ENCODE measurements around the gene FKBP11. TPM values are rescaled to one million over a fixed set of nuclear protein-coding genes. Genes with fewer than 3 reads are reported as not detected.

The FKBP11 gene
- total RNA-seq, 1 experiment from 2014 or later, result 25.5 TPM

DNA sequence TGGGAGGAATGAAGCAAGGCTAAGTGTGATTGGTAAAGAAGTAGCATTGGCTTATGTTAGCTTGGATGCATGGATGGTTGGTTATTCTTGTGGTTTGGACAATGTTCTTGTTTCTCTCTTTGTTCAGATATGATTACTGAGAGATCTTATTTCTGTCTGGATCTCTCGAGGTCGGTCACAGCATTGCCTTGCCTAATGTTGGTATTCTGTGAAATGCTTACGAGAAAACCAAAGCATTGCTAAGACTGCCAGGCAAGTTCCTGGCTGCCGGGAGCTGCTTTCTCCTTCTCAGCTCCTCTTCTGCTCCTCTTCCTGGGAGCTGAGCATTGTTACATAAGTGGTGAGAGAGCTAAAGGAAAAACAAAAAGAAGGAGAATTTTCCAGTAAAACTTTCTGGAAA lies 52.2 kb downstream of the FKBP11 start:
- Histone ChIP-seq H3K4me1 (replicated peaks; ENCODE audit: insufficient read depth) (no peaks in the 10 kb centered on the region), H3K36me3 (ENCODE audit: low read depth) (no peaks in the 10 kb centered on the region), H3K79me2 (ENCODE audit: low read depth) (no peaks in the 10 kb centered on the region), H3K27ac (no peak overlapping the region), H4K20me1 (ENCODE audit: insufficient read depth) (no peaks in the 10 kb centered on the region), H3K9me2 (ENCODE audit: insufficient read depth) (no peaks in the 10 kb centered on the region), H3K4me2 (no peak overlapping the region), H2AFZ (no peak overlapping the region), H3K27me3 (ENCODE audit: insufficient read depth, low read depth) (no peaks in the 10 kb centered on the region), H3K4me3 (no peak overlapping the region), H3K9me3 (ENCODE audit: insufficient read depth, low read depth) (no peaks in the 10 kb centered on the region), H3F3A (ENCODE audit: insufficient read depth, low read depth) (no peaks in the 10 kb centered on the region)
- DNase-seq, result no peak
- POLR2A ChIA-PET (ENCODE audit: unreplicated experiment), result no interaction called here
- intact Hi-C loops (cut with micrococcal nuclease; ENCODE audit: unreplicated experiment), result no loop called here
- CTCF ChIA-PET, result interaction anchor here (0.6 kb wide), 1 partner anchor 347 kb away, joined by 5 read pairs; no protein-coding TSS in a partner anchor
- no peak for TF ChIP-seq EZH2 (IDR thresholded peaks at IDR 0.05; ENCODE audit: low read depth)
- TF ChIP-seq, protein P1, sequence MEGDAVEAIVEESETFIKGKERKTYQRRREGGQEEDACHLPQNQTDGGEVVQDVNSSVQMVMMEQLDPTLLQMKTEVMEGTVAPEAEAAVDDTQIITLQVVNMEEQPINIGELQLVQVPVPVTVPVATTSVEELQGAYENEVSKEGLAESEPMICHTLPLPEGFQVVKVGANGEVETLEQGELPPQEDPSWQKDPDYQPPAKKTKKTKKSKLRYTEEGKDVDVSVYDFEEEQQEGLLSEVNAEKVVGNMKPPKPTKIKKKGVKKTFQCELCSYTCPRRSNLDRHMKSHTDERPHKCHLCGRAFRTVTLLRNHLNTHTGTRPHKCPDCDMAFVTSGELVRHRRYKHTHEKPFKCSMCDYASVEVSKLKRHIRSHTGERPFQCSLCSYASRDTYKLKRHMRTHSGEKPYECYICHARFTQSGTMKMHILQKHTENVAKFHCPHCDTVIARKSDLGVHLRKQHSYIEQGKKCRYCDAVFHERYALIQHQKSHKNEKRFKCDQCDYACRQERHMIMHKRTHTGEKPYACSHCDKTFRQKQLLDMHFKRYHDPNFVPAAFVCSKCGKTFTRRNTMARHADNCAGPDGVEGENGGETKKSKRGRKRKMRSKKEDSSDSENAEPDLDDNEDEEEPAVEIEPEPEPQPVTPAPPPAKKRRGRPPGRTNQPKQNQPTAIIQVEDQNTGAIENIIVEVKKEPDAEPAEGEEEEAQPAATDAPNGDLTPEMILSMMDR (conservative IDR thresholded peaks at IDR 0.05), result no peak
- no TSS peak for BruUV-seq (replicated peaks)

Other genes starting within 250 kb of the FKBP11 start
- 21.8 and 28.2 TPM in 2 replicates for gene KANSL2, start 243.3 kb downstream of the FKBP11 start, total RNA-seq (2021)
- gene CCNT1, start 208.8 kb downstream of the FKBP11 start, total RNA-seq (2021), result 20.3 and 50.8 TPM in 2 replicates
- 48.3 and 61.9 TPM in 2 replicates for gene ADCY6, start 136.4 kb downstream of the FKBP11 start, total RNA-seq (2021)
- 35.4 TPM in 2 replicates for gene CACNB3, start 107.0 kb downstream of the FKBP11 start, total RNA-seq (2021)
- gene DDX23, start 73.3 kb downstream of the FKBP11 start, total RNA-seq (2021), result 91.4 and 108 TPM in 2 replicates
- gene RND1, start 59.6 kb downstream of the FKBP11 start, total RNA-seq (2021), result 2.7 and 4.0 TPM in 2 replicates
- gene ARF3, start 32.0 kb upstream of the FKBP11 start, total RNA-seq (2021), result 200 and 205 TPM in 2 replicates
- 0.73 TPM in 1 of 2 replicates, not detected in the other for gene WNT10B, start 46.2 kb upstream of the FKBP11 start, total RNA-seq (2021)
- not detected in 2 replicates for gene WNT1, start 52.8 kb upstream of the FKBP11 start, total RNA-seq (2021)
- 0.10 and 0.17 TPM in 2 replicates for gene DDN, start 73.9 kb upstream of the FKBP11 start, total RNA-seq (2021)
- 48.8 and 53.6 TPM in 2 replicates for gene PRKAG1, start 93.3 kb upstream of the FKBP11 start, total RNA-seq (2021)
- 94.0 and 97.9 TPM in 2 replicates for gene KMT2D, start 135.3 kb upstream of the FKBP11 start, total RNA-seq (2021)
- 2.9 and 3.4 TPM in 2 replicates for gene RHEBL1, start 144.5 kb upstream of the FKBP11 start, total RNA-seq (2021)
- gene DHH, start 169.3 kb upstream of the FKBP11 start, total RNA-seq (2021), result 0.13 and 0.28 TPM in 2 replicates
- gene LMBR1L, start 185.4 kb upstream of the FKBP11 start, total RNA-seq (2021), result 53.9 and 63.3 TPM in 2 replicates
- 930 and 1,061 TPM in 2 replicates for gene TUBA1B, start 205.9 kb upstream of the FKBP11 start, total RNA-seq (2021)

All from PC-9 (cell line).